COLO668 (cell line): ENCODE results near the gene NTN3.

Experiments used
- DNase-seq: peaks from one replicate; lab custom pipeline; 2025; ENCODE audit not compliant: unreplicated experiment; lab: John Stamatoyannopoulos, UW

NTN3 gene

GRCh38 chr16:2512735-2513404 lies 41.8 kb downstream of the NTN3 start:
- DNase-seq = peak; percentile 64

GRCh38 chr16:2513405-2514332 lies 42.6 kb downstream of the NTN3 start, which contains the start of gene ATP6V0C:
ATP6V0C (plus strand) TSS chr16:2513952; CDS start chr16:2514104, 152 bp downstream.
- peak; percentile 99 for DNase-seq

DNA sequence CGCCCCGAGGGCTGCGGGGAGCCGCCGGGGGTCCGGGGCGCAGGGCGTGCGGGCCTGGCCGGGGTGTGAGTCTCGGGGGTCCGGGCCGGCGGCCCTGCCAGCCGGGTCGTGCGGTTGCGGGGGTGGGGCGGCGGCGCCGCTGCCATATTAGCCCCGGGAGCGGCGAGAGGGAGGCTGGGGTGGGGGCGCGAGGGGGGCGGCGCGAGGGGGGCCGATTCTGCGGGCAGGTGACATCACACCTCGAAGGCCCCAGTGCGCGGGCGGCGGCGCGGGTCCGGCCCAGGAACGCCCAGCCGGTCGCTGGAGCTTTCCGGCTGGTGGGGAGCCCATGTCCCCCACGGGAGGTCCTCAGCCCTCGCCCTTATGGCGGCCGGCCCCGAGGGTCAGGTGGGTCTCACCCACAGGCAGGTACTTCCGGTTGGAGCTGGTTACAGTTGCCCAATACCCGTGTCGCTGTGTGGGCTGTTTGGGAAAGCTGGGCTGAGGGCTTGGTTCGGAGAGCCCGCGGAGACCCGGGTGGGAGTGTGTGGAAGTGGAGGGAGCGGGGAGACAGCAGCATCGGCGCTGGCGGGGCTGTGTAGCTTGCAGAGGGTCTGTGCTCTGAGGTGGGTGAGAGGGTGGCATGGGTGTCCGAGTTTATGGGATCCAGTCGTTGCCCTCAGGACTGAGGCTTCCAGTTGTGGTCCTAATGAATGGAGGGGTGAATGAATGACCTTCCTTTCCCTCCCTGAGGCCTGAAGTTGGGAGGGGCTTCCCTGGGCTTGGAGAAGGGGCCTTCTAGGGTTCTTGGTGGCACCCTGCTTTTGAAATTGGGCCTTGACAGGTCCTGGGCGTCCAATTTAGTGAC lies 43.5 kb downstream of the NTN3 start:
- DNase-seq = peak; percentile 42

GRCh38 chr16:2515180-2515851 lies 44.2 kb downstream of the NTN3 start:
- no peak for DNase-seq

DNA sequence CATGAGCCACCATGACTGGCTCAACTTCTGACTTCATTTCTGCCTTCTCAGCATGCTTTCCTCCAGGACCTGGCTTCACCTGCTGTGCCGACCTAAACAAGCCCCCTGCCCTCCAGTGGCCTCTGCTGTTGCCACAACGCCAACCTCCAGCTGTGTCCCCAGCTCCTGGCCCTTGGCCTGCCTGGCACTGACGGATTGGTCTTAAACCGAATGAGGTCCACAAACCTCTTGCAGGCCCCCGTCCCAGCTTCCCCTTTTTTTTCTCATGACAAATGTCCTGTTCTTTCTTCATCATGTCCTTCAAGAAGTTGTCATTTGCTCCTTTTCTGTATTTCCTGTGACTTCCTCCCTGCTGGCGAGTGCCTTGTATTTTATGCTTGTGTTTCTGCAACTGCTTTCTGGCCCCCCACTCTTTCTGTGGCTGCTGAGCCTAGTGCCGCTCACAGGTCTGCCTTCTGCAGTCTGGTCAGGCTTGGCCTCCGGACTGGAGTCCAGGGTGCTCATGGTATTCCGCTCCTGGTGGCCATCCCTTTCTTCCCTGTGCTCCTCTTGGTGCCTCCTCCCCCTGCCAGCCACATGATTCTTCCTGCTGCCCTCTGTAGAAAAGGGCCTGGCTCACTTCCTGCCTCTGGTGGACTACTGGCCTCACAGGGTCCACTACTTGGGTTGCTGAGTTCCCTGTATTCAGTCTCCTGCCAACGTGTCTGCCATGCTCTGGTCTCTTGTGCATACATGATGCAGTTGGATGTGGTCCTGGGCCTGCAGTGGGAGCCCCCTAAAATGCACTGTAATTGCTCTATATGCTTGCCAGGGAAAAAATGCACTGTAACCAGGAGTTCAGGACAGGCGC lies 45.5 kb downstream of the NTN3 start:
- DNase-seq = no peak

DNA sequence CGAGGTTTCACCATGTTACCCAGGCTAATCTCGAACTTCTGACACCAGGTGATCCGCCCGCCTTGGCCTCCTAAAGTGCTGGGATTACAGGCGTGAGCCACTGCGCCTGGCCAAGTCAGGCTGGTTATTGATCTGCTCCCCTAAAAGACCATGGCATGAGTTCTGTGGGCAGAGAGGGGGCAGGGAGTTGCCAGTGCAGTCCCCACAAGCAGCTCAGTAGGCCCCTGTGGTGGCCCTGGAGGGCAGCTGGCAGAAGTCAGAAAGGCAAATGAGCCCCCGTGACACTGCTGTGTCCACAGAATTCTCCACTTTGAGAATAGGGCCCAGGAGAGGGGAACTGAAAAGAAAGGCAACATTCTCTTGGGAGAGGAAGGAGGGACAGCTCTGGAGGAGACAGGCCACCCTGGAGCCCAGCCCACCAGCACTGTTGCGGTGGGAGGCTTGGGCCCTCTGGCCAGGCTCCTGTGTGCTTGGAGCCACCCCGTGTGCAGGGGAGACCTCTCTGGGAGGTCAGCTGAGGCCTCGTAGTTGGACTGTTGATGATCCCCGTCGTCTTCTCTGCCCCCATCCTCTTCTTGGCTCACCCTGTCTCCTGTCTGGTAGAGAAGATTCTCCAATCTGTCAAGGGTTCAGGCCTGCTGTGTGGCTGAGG lies 47.0 kb downstream of the NTN3 start:
- no peak for DNase-seq

GRCh38 chr16:2518823-2519710 lies 48.0 kb downstream of the NTN3 start:
- no peak for DNase-seq

DNA sequence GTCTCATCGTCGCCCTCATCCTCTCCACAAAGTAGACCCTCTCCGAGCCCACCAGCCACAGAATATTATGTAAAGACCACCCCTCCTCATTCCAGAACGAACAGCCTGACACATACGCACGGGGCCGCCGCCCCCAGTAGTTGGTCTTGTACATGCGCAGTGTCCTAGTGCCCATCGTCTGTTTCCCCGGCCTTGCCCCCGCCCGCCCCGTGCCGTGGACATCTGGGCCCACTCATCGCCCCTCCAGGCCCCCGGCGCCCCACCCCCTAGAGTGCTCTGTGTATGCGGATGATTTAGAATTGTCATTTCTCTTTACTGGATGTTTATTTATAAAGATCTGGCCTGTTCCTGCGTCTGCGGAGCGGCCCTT lies 48.6 kb downstream of the NTN3 start:
- DNase-seq = no peak

DNA sequence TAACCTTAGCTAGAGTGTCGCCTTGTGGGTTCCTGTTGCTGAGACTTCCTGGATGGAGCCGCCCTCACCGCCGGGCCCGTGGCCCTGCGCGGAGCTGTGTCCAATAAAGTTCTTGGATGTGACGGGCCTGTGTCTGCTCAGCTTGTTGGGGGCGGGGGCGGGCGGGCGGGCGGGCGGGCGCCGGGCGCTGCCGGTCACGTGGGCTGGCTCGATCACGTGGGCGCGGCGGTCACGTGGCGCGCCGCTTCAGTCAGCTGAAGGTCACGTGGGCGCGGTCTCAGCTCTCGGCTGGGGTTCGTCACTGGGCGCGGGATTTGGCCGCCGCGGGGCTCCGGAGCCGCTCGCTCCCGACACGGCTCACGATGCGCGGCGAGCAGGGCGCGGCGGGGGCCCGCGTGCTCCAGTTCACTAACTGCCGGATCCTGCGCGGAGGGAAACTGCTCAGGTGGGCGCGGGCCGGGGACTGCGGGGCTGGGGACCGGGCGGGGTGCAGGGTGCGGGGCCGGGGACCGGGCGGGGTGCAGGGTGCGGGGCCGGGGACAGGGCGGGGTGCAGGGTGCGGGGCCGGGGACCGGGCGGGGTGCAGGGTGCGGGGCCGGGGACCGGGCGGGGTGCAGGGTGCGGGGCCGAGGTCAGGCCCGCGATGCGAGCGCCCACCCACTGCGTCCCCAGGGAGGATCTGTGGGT lies 49.1 kb downstream of the NTN3 start, which contains the start of gene AMDHD2:
AMDHD2 (plus strand) TSS at position 275 of the 687 bp plus-strand sequence; CDS start at position 363, 88 bp downstream.
- DNase-seq = peak; percentile 94

DNA sequence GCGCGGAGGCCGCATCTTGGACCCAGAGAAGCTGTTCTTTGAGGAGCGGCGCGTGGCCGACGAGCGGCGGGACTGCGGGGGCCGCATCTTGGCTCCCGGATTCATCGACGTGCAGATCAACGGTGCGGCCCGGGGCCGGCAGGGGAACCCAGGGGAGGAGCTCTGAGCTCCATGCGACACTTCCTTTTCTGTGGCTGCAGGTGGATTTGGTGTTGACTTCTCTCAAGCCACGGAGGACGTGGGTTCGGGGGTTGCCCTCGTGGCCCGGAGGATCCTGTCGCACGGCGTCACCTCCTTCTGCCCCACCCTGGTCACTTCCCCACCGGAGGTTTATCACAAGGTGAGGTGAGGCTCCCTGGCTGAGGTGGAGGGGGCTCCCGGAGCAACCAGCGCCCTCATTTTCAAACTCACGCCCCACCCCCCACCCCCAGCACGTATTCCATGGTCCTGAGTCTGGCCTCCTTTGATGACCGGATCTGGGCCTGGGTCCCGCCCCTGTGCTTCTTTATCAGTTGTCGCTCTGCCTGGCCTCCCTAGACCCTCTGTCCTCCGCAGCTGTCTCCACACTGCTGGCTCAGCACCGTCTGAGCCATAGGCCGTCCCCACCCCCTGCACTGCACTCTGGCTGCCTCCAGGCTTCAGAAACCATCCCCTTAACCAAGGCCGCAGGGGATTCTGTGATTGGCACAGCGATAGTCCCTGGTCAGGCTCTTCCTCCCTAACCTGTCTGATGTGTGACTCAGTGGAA lies 49.9 kb downstream of the NTN3 start:
- peak; percentile 27 for DNase-seq
